Cardiac fibroblast (primary cell): Measurements from ENCODE around the gene CLSTN1.

Experiments
- DNase-seq, 2 donors: peaks; one replicate each; pipeline versions ENCODE4 v3.0.0 to v3.0.0-alpha.2; 2010; ENCODE audit warnings: low read depth in 2 of 2
- H3K4me3 ChIP-seq, 2 donors: replicated peaks in 1 of 2; 1 replicate in 1 of 2; 2 replicates in 1 of 2; pipeline ENCODE4 v1.5.1; 2011; ENCODE audit warnings: low read depth in 2 of 2, low read length in 2 of 2, mild to moderate bottlenecking in 2 of 2, moderate library complexity in 1 of 2
- TF ChIP-seq, protein P1 (sequence below): IDR thresholded peaks from one replicate; pipeline ENCODE4 v1.5.1; 2011; ENCODE audit warnings: low read depth, mild to moderate bottlenecking, low read length, inconsistent platforms

The CLSTN1 gene

DNA sequence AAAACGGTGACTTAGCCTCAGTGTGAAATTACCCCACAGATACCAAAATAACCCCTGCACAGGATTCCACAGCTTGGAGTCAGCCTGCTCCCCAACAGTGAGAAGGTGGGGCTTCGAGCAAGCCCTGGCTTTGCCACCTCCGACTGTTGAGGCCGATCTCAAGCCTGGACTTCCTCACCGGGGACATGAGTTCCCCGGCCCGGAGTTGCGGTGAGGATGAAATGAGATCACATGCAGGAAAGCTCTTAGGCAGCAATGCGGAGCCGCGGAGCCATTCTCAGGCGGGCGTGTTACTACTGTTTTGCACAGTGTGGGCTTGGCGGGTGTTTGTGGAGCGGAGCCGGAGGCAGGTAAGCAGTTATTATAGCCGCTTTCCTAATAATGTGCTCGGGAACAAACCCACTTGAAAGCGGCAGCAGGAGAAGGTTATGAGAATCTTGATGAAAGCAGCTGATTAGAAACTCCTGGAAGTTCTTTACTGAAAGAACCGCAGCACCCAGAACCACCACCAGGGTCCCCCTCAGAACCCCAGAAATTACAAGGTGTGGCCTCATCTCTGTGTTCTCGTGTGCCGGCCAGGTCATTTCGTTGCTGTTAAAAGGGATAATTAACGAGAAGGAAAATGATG, 3.9 kb upstream of the CLSTN1 start:
- peak in 1 of 2 donors; percentile 55 for DNase-seq
- TF ChIP-seq, protein P1, sequence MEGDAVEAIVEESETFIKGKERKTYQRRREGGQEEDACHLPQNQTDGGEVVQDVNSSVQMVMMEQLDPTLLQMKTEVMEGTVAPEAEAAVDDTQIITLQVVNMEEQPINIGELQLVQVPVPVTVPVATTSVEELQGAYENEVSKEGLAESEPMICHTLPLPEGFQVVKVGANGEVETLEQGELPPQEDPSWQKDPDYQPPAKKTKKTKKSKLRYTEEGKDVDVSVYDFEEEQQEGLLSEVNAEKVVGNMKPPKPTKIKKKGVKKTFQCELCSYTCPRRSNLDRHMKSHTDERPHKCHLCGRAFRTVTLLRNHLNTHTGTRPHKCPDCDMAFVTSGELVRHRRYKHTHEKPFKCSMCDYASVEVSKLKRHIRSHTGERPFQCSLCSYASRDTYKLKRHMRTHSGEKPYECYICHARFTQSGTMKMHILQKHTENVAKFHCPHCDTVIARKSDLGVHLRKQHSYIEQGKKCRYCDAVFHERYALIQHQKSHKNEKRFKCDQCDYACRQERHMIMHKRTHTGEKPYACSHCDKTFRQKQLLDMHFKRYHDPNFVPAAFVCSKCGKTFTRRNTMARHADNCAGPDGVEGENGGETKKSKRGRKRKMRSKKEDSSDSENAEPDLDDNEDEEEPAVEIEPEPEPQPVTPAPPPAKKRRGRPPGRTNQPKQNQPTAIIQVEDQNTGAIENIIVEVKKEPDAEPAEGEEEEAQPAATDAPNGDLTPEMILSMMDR, result peak; percentile 26
- H3K4me3 ChIP-seq, result no peak overlapping the region

DNA sequence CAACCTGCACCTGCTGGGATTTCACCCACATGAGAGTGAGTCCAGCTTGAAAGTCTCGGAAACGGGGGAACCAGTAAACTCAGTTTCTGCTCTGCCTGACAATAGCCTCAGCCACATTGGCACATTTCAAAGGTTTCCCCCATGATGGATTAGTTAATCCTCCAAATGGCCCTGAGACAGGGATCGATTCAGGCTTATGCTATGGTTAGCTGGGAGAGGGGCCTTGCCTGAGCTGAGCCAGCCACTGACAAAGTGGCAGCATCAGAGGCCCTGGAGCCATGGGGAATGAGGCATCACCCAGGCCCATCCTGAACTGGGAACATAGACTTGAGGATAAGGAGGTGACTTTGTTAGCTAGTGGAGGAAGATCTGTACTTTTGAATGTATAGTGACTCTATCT, 2.9 kb upstream of the CLSTN1 start:
- no peak overlapping the region for H3K4me3 ChIP-seq
- no peak for DNase-seq
- TF ChIP-seq, protein P1, result no peak

DNA sequence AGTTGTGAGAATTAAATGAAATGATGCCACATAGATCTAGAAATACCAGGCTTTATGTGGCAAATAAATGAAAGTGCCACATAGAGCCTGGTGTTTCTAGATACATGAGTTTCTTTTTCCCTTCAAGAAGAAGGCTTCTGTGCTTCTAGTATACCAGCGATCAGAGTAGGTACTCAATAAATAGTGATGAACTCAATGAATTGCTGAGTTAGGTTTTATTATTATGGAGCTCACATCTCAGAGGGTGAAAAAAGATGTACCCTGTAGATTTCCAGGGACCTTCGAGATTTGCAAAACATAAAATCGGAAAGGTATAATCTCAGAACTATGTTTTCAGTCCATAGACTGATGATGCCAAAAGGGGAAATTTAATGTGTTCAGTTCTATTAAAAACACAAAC, 2.3 kb upstream of the CLSTN1 start:
- DNase-seq, result no peak
- no peak overlapping the region for H3K4me3 ChIP-seq
- TF ChIP-seq, protein P1, result no peak

DNA sequence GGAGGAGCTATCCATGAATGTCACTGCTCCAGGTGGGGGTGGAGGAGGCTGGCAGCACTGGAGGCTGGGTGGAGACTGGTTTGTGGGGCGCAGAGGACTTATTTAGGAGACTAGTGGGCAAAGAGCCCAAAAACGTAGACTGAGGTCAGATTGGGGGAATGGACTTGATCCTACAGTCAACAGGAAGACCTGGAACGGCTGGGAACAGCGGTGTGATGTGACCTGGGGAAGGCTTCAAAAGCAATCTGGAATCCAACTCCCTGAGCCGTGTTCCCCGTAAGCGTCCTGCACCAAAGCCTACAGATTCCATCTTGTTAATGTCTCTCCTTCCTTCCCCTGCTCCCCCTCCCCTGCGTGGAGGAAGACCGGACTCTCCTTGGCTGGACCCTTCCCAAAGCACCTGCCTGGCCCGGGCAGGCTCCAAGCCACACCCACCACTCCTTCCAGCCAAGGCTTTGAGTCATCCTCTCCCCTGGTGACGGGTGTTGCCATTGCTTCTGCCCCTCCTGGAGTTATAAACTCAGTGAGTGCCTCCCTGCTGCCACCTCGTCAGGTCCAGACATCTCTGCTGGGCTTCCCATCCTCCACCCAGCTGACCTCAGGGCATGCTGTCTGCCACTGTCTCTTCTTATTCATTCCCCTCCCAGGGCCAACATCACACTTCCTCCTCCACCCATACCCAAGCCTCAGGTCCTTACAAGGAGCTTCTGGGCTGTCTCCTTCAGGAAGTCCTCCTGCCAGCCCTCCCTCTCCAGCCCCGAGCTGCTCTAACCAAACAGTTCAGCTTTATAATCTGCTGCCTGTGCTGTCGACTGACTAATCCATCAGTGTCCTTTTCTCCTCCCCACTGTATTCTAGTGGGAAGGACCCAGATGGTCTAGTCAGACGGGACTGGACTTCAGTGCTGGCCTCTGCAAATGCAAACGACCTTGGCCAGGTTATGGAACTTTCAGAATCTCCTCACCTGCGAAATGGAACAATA, 1.6 kb upstream of the CLSTN1 start:
- TF ChIP-seq, protein P1, result no peak
- no peak overlapping the region for H3K4me3 ChIP-seq
- DNase-seq, result peak; percentile 52 to 69

DNA sequence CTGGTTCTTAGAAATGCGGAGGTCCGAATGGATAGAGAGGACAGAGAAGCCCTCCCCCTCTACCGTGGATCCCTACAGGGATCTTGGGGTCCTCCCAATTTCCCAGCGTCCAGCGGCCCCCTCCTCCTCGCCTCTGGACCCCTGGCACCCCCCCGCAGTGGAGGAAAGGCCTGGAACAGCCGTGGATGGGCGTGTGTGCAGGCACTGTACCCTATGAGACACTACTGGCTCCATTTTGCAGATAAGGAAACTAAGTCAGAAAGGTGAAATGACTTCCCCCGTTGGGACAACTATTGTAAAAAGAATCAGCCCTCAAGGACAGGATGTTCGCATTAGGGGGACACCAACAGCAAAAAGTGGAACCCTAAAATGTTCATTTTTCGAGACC, 931 bp upstream of the CLSTN1 start:
- no peak for DNase-seq
- peak overlapping the region; percentile 60 to 61 for H3K4me3 ChIP-seq
- TF ChIP-seq, protein P1, result no peak

DNA sequence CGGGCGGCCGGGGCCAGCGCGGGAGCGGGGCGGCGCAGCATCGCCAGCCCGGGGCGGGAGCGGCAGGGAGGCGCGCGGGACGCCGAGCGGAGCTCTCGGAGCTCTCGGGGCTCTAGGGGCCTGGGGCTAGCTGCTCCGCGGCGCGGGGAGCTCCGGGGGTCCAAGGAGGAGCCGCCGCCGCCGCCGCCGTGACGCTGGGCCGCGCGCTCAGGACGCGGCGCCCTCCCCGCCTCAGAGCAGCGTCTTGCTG, 147 bp downstream of the CLSTN1 start:
- TF ChIP-seq, protein P1, result no peak
- peak overlapping the region; percentile 93 to 98 for H3K4me3 ChIP-seq
- no peak for DNase-seq
